PFSK-1 (cell line): ENCODE results near the gene EME1.

Experiments used
- POLR2AphosphoS5 ChIP-seq: IDR thresholded peaks from 2 replicates; pipeline ENCODE4 v1.6.1; 2012; ENCODE audit warnings: low read depth, mild to moderate bottlenecking, control low read depth, low read length, moderate library complexity
- REST ChIP-seq, 2 experiments: IDR thresholded peaks; 2 replicates each; pipeline versions ENCODE4 v1.6.1 to v1.8.0; 2011 to 2012; ENCODE audit warnings: low read depth in 2 of 2, low read length in 2 of 2, control low read depth in 1 of 2, inconsistent platforms in 1 of 2, mild to moderate bottlenecking in 1 of 2, moderate library complexity in 1 of 2; ENCODE audit not compliant: insufficient read depth in 1 of 2
- TAF1 ChIP-seq: IDR thresholded peaks from 2 replicates; pipeline ENCODE4 v1.6.1; 2012; ENCODE audit warnings: low read length, control low read depth, borderline replicate concordance; ENCODE audit not compliant: insufficient read depth

DNA sequence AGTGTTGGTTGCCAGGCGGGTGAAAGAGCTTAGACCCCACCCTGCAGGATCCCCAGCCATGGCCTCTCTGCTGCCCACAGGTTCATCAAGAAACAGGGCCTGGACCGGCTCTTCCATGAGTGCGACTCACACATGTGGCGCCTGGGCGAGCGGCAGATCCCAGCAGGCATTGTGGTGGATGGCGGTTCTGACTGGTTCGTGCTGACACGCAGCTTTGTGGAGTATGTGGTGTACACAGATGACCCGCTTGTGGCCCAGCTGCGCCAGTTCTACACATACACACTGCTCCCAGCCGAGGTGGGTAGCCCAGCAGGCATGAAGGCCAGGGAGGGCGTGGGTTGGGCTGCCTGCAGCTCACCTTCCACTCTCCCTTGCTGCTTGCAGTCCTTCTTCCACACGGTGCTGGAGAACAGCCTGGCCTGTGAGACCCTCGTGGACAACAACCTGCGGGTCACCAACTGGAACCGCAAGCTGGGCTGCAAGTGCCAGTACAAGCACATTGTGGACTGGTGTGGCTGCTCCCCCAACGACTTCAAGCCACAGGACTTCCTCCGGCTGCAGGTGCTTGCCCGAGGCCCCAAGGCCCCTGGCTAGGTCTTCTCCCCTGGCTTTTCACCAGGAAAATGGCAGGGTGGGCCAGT, 17.2 kb upstream of the EME1 start:
- TF ChIP-seq POLR2AphosphoS5: no peak
- TF ChIP-seq TAF1: no peak
- TF ChIP-seq REST (IDR thresholded peaks at IDR 0.05; ENCODE audit: insufficient read depth in 1 of 2, low read depth in 2 of 2, low read length in 2 of 2): no peak
